OCI-LY7 (cell line): ENCODE data around the gene AFG1L. TPM values are rescaled to one million over a fixed set of nuclear protein-coding genes. Genes with fewer than 3 reads are reported as not detected.
A peak's percentile ranks its signal among the peaks of the same experiment; 100 is the strongest.

ENCODE experiments used
- BruUV-seq: library from RNA; stranded (reverse); fragments of 400-500 nt; replicated peaks from 2 replicates; lab custom pipeline; 2021; lab: Mats Ljungman, UMichigan
- CTCF ChIA-PET: fragments of 300-600 bp; sonication (Branson Sonifier 250); formaldehyde crosslinking; loops from one replicate; lab custom pipeline; 2022; ENCODE audit warnings: antibody characterized with exemption; ENCODE audit not compliant: unreplicated experiment; lab: Charles Lee
- POLR2A ChIA-PET: fragments of 300-600 bp; sonication (Branson Sonifier 250); formaldehyde crosslinking; loops from one replicate; lab custom pipeline; 2022; ENCODE audit warnings: antibody characterized with exemption; lab: Charles Lee
- DNase-seq: peaks from one replicate; pipeline ENCODE4 v3.0.0-alpha.2; 2015; ENCODE audit warnings: low spot score
- H2AFZ ChIP-seq: fragments of 200-600 bp; sonication (generic), shearing (Covaris generic); 2 replicates; pipeline ENCODE4 v1.6.1; 2014; ENCODE audit warnings: mild to moderate bottlenecking, antibody characterized with exemption, low read length, moderate library complexity
- H3K27ac ChIP-seq: fragments of 200-600 bp; sonication (generic); 2 replicates; pipeline ENCODE4 v1.5.1; 2014; ENCODE audit warnings: mixed run types, low read depth, mild to moderate bottlenecking, moderate library complexity, low read length, inconsistent platforms; ENCODE audit not compliant: poor library complexity, severe bottlenecking
- H3K36me3 ChIP-seq: fragments of 200-600 bp; sonication (generic); 2 replicates; pipeline ENCODE4 v1.6.1; 2014; ENCODE audit warnings: mild to moderate bottlenecking, antibody characterized with exemption, low read length, moderate library complexity, mixed read lengths; ENCODE audit not compliant: insufficient read depth
- H3K4me1 ChIP-seq: fragments of 200-600 bp; sonication (generic); 2 replicates; pipeline ENCODE4 v1.5.1; 2014; ENCODE audit warnings: mild to moderate bottlenecking, low read length; ENCODE audit not compliant: insufficient read depth, poor library complexity, severe bottlenecking
- H3K4me2 ChIP-seq: fragments of 200-600 bp; sonication (generic); 2 replicates; pipeline ENCODE4 v1.6.1; 2014; ENCODE audit warnings: mild to moderate bottlenecking, low read length
- H3K4me3 ChIP-seq: fragments of 200-600 bp; sonication (generic); 2 replicates; pipeline ENCODE4 v1.5.1; 2014; ENCODE audit warnings: mild to moderate bottlenecking, low read depth, low read length; ENCODE audit not compliant: poor library complexity, severe bottlenecking
- H3K79me2 ChIP-seq: fragments of 200-600 bp; sonication (generic); 2 replicates; pipeline ENCODE4 v1.6.1; 2016; ENCODE audit warnings: low read depth, mild to moderate bottlenecking, low read length, moderate library complexity, mixed read lengths; ENCODE audit not compliant: insufficient read depth
- H3K9me2 ChIP-seq: fragments of 200-600 bp; sonication (generic); 2 replicates; pipeline ENCODE4 v1.6.1; 2016; ENCODE audit warnings: mild to moderate bottlenecking, low read length, mixed read lengths; ENCODE audit not compliant: insufficient read depth
- H3K9me3 ChIP-seq: fragments of 200-600 bp; sonication (generic); 2 replicates; pipeline ENCODE4 v1.6.1; 2014; ENCODE audit warnings: mild to moderate bottlenecking, mixed run types, low read length, mixed read lengths
- H4K20me1 ChIP-seq: fragments of 200-600 bp; sonication (generic); 2 replicates; pipeline ENCODE4 v1.6.1; 2014; ENCODE audit warnings: mild to moderate bottlenecking, antibody characterized with exemption, low read length, moderate library complexity, mixed read lengths; ENCODE audit not compliant: insufficient read depth
- EZH2phosphoT487 ChIP-seq: fragments of 200-600 bp; sonication (generic); IDR thresholded peaks from 2 replicates; pipeline ENCODE4 v1.6.1; 2018; ENCODE audit warnings: low read depth, borderline replicate concordance, mild to moderate bottlenecking, mixed run types, antibody characterized with exemption, low read length, moderate library complexity, mixed read lengths
- intact Hi-C: fragments of 100-400 bp; cut with micrococcal nuclease; formaldehyde crosslinking; loops from one replicate; pipeline ENCODE4 v1.10.0; 2022; ENCODE audit not compliant: unreplicated experiment
- total RNA-seq, 2 experiments: library from RNA; depleted of rRNA in 1 of 2; stranded (reverse); fragments of >200 nt in 1 of 2; shearing (Covaris generic) in 1 of 2; gene quantifications; 2 replicates each; pipeline ENCODE4 v1.2.3, GENCODE V29; 2014 to 2022
- TF ChIP-seq, protein P1 (sequence below): fragments of 200-600 bp; sonication (generic); conservative IDR thresholded peaks from 2 replicates; pipeline ENCODE4 v1.5.1; 2014; ENCODE audit warnings: mild to moderate bottlenecking, antibody characterized with exemption, low read length, moderate library complexity, mixed read lengths

Gene AFG1L
- total RNA-seq, 2 experiments from 2014 or later, result 8.9 to 9.0 TPM

DNA sequence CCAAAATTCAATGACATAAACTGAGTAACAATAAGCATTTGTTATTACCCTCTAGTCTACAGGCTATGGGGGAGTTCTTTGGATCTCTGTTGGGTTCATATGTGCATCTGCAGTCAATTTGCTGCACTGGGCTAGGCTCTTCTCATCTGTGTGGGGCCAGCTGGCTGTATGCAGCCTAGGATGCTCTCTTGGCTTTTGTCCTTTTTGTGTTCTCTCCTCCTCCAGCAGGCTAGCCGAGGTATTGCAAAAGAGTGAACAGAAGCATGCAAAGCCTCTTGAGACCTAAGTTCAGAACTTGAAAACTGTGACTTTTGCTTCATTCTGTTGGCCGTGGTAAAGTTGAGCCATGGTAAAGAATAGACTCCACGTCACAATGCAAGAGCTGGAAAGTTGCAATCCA is 203.0 kb downstream of the AFG1L start:
- ChIA-PET CTCF (no interaction called here), POLR2A (interaction anchor here (0.5 to 0.8 kb wide), 2 partner anchors 77 to 237 kb away, joined by 3 read pairs; no protein-coding TSS in a partner anchor)
- no peak overlapping the region for H3K27ac ChIP-seq
- no peaks in the 10 kb centered on the region for H3K4me1 ChIP-seq
- no peak overlapping the region for H3K4me3 ChIP-seq
- no peak overlapping the region for H3K4me2 ChIP-seq
- intact Hi-C loops, result loop anchor here (10.0 kb wide), 1 partner anchor 523 kb away; no protein-coding TSS in a partner anchor
- H4K20me1 ChIP-seq, result no peaks in the 10 kb centered on the region
- peak; percentile 54 for DNase-seq
- no peaks in the 10 kb centered on the region for H3K9me3 ChIP-seq
- H2AFZ ChIP-seq, result no peak overlapping the region
- no peak for TF ChIP-seq EZH2phosphoT487
- TF ChIP-seq, protein P1, sequence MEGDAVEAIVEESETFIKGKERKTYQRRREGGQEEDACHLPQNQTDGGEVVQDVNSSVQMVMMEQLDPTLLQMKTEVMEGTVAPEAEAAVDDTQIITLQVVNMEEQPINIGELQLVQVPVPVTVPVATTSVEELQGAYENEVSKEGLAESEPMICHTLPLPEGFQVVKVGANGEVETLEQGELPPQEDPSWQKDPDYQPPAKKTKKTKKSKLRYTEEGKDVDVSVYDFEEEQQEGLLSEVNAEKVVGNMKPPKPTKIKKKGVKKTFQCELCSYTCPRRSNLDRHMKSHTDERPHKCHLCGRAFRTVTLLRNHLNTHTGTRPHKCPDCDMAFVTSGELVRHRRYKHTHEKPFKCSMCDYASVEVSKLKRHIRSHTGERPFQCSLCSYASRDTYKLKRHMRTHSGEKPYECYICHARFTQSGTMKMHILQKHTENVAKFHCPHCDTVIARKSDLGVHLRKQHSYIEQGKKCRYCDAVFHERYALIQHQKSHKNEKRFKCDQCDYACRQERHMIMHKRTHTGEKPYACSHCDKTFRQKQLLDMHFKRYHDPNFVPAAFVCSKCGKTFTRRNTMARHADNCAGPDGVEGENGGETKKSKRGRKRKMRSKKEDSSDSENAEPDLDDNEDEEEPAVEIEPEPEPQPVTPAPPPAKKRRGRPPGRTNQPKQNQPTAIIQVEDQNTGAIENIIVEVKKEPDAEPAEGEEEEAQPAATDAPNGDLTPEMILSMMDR, result peak; percentile 74
- no peaks in the 10 kb centered on the region for H3K79me2 ChIP-seq
- no peaks in the 10 kb centered on the region for H3K36me3 ChIP-seq
- no peaks in the 10 kb centered on the region for H3K9me2 ChIP-seq
- BruUV-seq, result no TSS peak

DNA sequence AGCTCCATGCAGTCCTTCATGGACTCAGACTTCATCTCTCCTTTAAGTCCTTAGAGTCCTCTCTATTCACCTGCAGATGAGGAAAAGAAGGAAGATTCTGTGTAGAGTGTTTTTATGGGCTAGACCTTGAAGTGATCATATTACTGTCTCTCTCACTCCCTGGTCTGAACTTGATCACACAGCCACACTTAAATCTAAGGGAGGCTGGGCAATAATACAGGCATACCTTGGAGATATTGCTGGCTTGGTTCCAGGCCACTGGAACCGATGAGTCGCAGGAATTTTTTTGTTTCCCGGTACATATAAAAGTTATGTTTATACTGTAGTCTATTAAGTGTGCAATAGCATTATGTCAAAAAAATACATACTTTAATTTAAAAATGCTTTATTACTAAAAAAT is 206.7 kb downstream of the AFG1L start:
- H4K20me1 ChIP-seq, result no peaks in the 10 kb centered on the region
- no peaks in the 10 kb centered on the region for H3K36me3 ChIP-seq
- H3K4me1 ChIP-seq, result no peaks in the 10 kb centered on the region
- no peaks in the 10 kb centered on the region for H3K79me2 ChIP-seq
- no peak for DNase-seq
- BruUV-seq, result no TSS peak
- TF ChIP-seq, protein P1, result no peak
- TF ChIP-seq EZH2phosphoT487, result no peak
- H3K9me2 ChIP-seq, result no peaks in the 10 kb centered on the region
- H3K4me2 ChIP-seq, result no peak overlapping the region
- no peak overlapping the region for H2AFZ ChIP-seq
- POLR2A ChIA-PET, result interaction anchor here (0.8 kb wide), 1 partner anchor 79 kb away, joined by 3 read pairs; no protein-coding TSS in a partner anchor
- H3K27ac ChIP-seq, result no peak overlapping the region
- intact Hi-C loops, result no loop called here
- no peak overlapping the region for H3K4me3 ChIP-seq
- CTCF ChIA-PET, result interaction anchor here (1.5 kb wide), 1 partner anchor 9 kb away, joined by 4 read pairs; no protein-coding TSS in a partner anchor
- no peaks in the 10 kb centered on the region for H3K9me3 ChIP-seq

DNA sequence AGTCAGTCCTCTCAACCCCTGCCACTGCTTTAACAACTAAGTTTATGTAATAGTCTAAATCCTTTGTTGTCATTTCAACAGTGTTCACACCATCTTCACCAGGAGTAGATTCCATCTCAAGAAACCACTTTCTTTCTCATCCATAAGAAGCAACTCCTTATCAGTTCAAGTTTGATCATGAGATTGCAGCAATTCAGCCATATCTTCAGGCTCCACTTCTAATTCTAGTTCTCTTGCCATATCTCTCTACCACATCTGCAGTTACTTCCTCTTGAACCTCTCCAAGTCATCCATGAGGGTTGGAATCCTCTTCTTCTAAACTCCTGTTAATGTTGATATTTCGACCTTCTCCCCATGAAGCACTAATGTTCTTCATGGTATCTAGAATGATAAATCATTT is 208.0 kb downstream of the AFG1L start:
- no peak for DNase-seq
- ChIA-PET CTCF (no interaction called here), POLR2A (interaction anchor here (1.0 kb wide), 1 partner anchor 10 kb away, joined by 3 read pairs; no protein-coding TSS in a partner anchor)
- no peak overlapping the region for H3K4me2 ChIP-seq
- H3K4me3 ChIP-seq, result no peak overlapping the region
- no peak overlapping the region for H3K27ac ChIP-seq
- no TSS peak for BruUV-seq
- H3K4me1 ChIP-seq, result no peaks in the 10 kb centered on the region
- intact Hi-C loops, result no loop called here
- TF ChIP-seq EZH2phosphoT487, result no peak
- TF ChIP-seq, protein P1, result no peak
- no peaks in the 10 kb centered on the region for H3K9me2 ChIP-seq
- H4K20me1 ChIP-seq, result no peaks in the 10 kb centered on the region
- H2AFZ ChIP-seq, result no peak overlapping the region
- H3K79me2 ChIP-seq, result no peaks in the 10 kb centered on the region
- H3K36me3 ChIP-seq, result no peaks in the 10 kb centered on the region
- no peaks in the 10 kb centered on the region for H3K9me3 ChIP-seq
